Measurements from ENCODE around the gene MYLK2.

DNA sequence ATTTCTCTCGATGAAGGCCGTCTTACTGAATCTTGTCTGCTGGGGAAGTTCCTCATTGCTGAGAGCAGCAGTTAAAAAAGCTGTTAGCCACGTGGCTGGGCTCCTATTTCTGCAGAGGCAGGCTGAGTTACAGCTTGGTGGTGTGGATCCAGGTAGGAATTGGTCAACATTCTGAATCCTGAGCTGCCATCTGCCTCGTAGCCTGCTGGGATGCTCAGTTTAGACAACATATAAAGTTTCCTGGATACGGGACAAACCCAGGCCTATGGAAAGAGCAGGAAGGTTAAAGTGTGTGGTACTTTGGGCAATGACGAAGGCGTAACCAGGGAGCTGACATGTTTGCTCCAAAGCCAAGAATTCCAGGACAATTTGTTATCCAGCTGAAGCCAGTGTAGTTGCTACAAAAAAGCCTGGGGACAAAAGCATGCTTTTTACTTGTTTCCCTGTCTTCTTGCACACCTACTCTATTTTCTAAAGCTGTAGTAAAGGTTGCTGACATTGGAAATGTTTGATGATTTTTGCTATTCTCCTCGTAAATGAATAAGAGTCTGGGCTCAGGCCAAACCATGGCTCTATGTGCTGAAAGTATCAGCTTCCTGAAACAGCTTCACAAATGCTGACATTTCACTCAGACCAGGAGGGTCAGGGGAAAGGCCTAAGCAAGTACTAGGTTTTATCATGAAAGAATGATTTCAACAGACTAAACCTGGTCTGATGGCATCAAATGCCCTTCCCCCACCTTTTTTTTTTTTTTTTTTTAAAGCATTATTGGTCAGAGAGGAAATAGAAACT is 12.4 kb upstream of the MYLK2 start:
- TF ChIP-seq CTCF (conservative IDR thresholded peaks at IDR 0.05; ENCODE audit: low read length) (no peak), EZH2phosphoT487 (IDR thresholded peaks at IDR 0.05; ENCODE audit: borderline replicate concordance) (no peak)
